ENCODE measurements around the gene ITGB1BP1.

DNA sequence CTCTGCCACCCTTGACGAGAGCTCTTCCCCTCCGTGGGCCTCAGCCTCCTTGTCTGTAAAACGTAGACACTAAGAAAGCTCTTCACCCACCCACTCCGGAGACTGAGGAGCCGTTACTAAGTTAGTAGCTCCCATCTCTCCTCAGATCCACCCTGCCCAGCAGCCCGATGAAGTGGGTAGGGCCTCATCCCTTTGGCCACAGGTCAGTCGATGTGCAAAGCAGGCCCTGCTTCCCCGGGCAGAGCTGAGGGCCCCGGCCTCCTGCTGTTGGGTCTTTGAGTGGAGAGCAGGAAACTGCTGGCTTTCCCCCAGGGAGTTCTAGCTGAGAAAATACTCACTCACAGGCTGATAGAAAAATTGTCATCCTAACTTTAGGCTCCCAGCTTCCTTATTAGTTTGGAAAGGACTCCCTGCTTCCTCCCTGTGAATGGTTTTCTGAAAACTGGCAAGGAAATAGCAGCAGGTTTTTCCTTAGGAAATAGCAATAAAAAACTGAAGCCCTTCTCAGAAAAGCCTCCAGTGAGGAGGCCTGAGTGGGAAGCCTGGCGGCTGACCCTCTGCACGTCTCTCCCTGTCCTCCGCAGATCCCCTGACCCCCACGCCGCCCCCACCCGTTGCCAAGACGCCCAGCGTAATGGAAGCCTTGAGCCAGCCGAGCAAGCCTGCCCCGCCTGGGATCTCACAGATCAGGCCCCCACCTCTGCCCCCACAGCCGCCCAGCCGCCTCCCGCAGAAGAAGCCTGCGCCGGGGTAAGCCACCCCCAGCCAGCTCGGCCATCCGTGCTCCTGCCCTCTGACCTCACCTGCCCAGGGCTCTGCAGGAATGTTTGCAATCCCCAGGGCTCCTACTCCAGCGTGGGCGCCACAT lies 30.2 kb downstream of the ITGB1BP1 start:
- TF ChIP-seq ZNF274 (IDR thresholded peaks at IDR 0.05; ENCODE audit: low read depth, low read length) (no peak), YY1 (IDR thresholded peaks at IDR 0.05; ENCODE audit: insufficient read depth, insufficient read length) (no peak), SUZ12 (IDR thresholded peaks at IDR 0.05; ENCODE audit: extremely low read depth, insufficient read depth, insufficient read length) (no peak)
